ENCODE measurements around the gene OGDHL. TPM values are rescaled to one million over a fixed set of nuclear protein-coding genes. Genes with fewer than 3 reads are reported as not detected.

Gene OGDHL
- total and polyA plus RNA-seq, 2 of the 13 experiments (the other 11 are each of a cell fraction or from before 2014, with no cell fraction given), result 3.0 to 9.8 TPM

DNA sequence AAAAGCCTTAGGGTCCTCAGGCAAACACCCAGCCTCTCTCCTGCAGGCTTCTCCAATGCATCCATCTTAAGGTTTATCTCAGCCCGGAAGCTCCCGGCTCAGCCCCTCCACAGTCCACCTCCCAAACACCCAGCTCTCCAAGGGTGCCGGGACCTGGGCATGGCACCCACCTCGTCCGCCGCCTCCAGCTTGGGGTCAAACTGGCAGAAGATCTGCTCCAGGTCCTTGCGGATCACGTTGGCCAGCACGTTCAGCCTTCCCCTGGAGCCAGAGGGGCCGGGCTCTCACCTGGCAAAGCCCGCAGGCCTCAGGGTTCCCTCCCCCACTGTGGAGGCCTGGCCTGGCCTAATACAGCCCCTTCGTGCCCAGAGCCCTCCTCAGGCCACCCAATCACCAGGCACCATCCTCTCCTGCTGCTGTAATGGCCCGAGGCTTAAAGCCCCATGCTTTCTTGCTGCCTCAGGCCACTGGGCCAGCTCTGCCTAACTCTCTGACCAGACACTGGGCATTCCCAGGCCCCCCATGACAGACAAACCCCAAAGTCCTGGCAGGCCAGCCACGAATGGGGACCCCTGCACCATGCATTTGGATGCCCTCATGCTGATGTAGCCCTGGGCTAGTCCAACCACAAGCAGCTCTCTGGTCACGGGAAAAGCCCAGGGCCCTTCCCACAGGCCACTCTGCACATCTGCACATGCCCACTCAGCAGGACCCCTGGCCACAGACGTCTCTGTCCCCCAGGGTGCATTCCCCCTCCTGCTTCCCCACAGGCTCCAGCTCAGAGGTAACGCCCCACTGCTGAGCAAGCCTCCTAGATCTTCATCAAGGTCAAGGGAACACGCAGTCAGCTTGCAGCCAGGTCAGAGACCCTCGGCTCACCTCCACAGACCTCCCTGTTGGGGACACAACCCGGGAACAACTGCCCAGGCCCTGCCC is 12.3 kb downstream of the OGDHL start (continued):
- TF ChIP-seq ZNF503 (CRISPR knock-in tag; IDR thresholded peaks at IDR 0.05) (no peak), ZNF331 (CRISPR knock-in tag; IDR thresholded peaks at IDR 0.05) (no peak)
- TF ChIP-seq, protein P1, sequence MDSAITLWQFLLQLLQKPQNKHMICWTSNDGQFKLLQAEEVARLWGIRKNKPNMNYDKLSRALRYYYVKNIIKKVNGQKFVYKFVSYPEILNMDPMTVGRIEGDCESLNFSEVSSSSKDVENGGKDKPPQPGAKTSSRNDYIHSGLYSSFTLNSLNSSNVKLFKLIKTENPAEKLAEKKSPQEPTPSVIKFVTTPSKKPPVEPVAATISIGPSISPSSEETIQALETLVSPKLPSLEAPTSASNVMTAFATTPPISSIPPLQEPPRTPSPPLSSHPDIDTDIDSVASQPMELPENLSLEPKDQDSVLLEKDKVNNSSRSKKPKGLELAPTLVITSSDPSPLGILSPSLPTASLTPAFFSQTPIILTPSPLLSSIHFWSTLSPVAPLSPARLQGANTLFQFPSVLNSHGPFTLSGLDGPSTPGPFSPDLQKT (CRISPR knock-in tag; IDR thresholded peaks at IDR 0.05; ENCODE audit: borderline replicate concordance), result no peak

DNA sequence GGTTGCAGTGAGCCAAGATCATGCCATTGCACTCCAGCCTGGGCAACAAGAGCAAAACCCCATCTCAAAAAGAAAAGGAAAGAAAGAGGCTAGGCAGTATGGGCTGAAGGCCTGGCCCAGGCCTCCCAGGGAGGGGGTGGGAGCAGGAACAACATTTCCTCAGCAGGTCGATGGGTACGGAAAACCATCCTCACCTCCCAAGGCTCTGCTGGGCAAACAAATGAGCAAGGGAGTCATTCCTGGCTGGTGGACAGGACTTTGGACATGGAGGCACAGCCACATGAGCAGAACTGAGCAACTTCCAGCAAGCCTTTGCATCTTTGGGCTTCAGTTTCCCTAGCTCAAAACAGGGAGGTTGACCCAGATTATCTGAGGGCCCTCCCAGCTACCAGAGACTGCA is 13.0 kb downstream of the OGDHL start:
- no peaks in the 10 kb centered on the region for H3K27me3 ChIP-seq (ENCODE audit: control insufficient read depth in 1 of 2, insufficient read depth in 2 of 2, low read length in 2 of 2)
- intact Hi-C loops (cut with micrococcal nuclease; ENCODE audit: unreplicated experiment) (no loop called here), in situ Hi-C loops (cut with HindIII; ENCODE audit: extremely low pct_ligation_motif_present, low pct_unique_long_range_greater_than_20kb) (no loop called here)
- H2AFZ ChIP-seq (ENCODE audit: low read length), result no peak overlapping the region
- no peaks in the 10 kb centered on the region for H3K79me2 ChIP-seq (ENCODE audit: insufficient read depth, low read length)
- no peaks in the 10 kb centered on the region for H4K20me1 ChIP-seq (ENCODE audit: insufficient read depth, low read length)
- TF ChIP-seq HNF4A (CRISPR knock-in tag; IDR thresholded peaks at IDR 0.05), result peak; percentile 57; the same call in 1 of the 2 replicates
- no peak for TF ChIP-seq ZNF34 (CRISPR knock-in tag; IDR thresholded peaks at IDR 0.05; ENCODE audit: borderline replicate concordance)
- ATAC-seq, result peak; percentile 52
- H3K4me1 ChIP-seq (ENCODE audit: insufficient read depth, low read length), result peaks cover 9% of the 10 kb centered on the region; the same call in 1 of the 2 replicates
- H3K9ac ChIP-seq (ENCODE audit: insufficient read depth, low read depth, low read length), result no peak overlapping the region
- POLR2A ChIA-PET, result no interaction called here
- CTCF ChIA-PET (ENCODE audit: low intra/inter-chr PET ratio, low total read pairs), result no interaction called here
- no peaks in the 10 kb centered on the region for H3K9me3 ChIP-seq (ENCODE audit: low read length)
- no peak overlapping the region for H3K4me2 ChIP-seq (ENCODE audit: low read depth, low read length)
- peak; percentile 4 for FAIRE-seq
- H3K36me3 ChIP-seq (replicated peaks in 1 of 2; ENCODE audit: control insufficient read depth in 1 of 2, insufficient read depth in 2 of 2, low read length in 2 of 2), result no peaks in the 10 kb centered on the region
- H3K4me3 ChIP-seq (replicated peaks in 1 of 3; ENCODE audit: insufficient read depth in 1 of 3, low read depth in 2 of 3, low read length in 3 of 3), result no peak overlapping the region
- no TSS peak for BruUV-seq (replicated peaks)
- no peak overlapping the region for H3K27ac ChIP-seq (ENCODE audit: extremely low read length, insufficient read depth, low read length)
- DNase-seq (ENCODE audit: low spot score), result no peak
- WGBS (ENCODE audit: low lambda C conversion rate), result 29% methylated on average over 2 of the region's 2 CpGs
